Measurements from ENCODE around the gene ELFN2.

DNA sequence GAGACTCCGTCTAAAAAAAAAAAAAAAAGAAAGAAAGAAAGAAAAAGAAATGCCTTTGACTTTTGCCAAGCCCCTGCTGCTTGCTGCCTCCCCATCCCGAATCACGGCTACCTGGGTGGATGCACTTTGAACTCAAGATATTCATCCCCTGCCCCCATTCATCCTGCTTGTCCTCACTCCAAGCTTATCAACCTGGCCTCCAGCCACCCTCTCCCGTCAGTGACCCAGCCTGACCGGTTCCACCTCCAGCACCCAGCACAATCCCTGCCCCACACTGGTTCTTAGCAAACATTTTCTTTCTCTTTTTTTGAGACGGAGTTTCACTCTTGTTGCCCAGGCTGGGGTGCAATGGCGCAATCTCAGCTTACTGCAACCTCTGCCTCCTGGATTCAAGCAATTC lies 100.6 kb downstream of the ELFN2 start:
- no peak for TF ChIP-seq POLR2A (IDR thresholded peaks at IDR 0.05)
- TF ChIP-seq, protein P1, sequence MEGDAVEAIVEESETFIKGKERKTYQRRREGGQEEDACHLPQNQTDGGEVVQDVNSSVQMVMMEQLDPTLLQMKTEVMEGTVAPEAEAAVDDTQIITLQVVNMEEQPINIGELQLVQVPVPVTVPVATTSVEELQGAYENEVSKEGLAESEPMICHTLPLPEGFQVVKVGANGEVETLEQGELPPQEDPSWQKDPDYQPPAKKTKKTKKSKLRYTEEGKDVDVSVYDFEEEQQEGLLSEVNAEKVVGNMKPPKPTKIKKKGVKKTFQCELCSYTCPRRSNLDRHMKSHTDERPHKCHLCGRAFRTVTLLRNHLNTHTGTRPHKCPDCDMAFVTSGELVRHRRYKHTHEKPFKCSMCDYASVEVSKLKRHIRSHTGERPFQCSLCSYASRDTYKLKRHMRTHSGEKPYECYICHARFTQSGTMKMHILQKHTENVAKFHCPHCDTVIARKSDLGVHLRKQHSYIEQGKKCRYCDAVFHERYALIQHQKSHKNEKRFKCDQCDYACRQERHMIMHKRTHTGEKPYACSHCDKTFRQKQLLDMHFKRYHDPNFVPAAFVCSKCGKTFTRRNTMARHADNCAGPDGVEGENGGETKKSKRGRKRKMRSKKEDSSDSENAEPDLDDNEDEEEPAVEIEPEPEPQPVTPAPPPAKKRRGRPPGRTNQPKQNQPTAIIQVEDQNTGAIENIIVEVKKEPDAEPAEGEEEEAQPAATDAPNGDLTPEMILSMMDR (IDR thresholded peaks at IDR 0.05), result no peak

Data from right lobe of liver (tissue), 4 donors.